ENCODE results near the gene ZEB1.
"Not testable (repeated sequence)": the region's sequence is repeated elsewhere in the genome, so short reads cannot be mapped to it uniquely, and the experiment has no call there.

The ZEB1 gene

DNA sequence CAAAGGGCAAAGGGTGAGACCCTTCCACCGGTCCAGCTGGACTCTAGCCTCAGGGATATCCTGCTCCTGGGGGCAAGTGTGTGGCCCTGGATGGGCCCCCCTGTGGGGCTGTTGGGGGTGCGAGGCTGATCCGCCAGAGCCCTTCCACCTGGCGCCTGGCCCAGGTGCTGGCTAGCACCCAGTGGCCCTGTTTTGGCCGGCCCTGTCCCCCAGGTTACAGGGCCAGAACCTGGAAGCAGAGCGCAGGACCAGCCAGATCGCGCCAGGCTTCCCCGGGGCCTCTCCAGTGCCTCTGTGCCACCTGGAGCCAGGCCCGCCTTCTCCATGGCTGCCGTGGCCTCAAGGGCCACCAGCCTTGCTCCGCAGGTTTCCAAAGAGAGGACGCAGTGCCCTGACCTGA lies 45.2 kb downstream of the ZEB1 start:
- not testable (repeated sequence) for DNase-seq

- DNase-seq: no peak
Measured at GRCh38 chr10:31366703-31367102, 47.7 kb downstream of the ZEB1 start.

DNA sequence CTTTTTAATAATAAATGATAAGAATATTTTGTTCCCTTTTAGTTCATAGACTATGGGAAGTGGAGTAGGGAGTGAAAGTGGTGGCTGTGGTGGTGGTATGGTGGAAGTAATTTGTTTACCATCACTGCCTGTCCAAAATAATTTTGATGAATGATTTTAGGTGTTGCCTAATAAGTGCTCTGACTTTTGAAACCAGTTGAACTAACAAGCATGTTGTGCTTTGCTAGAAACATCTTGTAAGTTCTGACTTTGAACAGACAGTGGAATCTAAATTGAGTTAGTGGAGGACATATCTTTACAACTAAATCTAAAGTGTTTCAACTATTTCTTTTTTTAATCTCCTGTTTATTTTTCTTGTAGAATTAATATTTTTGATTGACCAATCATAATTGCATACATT lies 49.7 kb downstream of the ZEB1 start:
- DNase-seq: no peak

- DNase-seq: no peak
Measured at GRCh38 chr10:31372439-31372838, 53.4 kb downstream of the ZEB1 start.

DNA sequence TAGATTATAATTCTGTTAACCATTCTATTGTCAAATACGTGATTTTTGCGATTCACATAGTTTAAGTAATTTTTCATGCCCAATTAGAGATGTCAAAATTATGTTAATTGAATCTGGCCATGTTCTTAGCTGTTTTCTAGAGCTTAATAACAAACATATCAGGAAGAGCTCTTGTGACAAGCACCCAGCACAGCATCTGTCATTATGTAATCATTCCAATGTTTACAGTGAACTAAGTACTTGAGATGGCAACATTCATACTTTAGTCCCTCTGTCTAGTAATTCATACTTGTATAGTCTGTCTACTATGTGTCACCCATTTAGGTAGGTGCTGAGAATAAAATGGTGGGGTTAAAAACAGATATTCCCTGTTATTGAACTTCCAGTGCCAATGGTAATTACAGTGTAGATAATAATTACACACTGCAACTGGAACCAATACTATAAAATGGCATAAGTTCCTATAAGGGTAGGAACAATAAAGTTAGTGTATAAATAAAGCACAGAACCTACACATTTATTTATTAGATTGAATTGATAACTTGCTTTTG lies 55.2 kb downstream of the ZEB1 start:
- DNase-seq: no peak

DNA sequence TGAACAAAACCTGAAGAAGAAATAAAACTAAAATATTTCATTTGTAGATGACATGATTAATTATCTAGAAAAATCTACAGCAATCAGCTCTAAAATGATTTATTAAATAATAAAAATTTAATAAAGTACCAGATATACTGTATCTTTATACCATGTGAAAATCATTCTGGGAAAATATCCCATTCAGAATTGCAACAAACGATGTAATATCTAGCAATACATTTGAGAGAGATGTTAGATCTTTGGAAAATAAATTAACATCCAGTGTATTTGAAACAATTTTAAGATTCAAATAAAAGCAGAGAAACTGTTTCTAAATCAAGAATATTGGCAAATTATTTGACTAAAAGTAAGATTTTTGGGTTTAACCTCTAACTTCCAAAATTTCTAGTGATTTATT lies 62.2 kb downstream of the ZEB1 start:
- DNase-seq: no peak

DNA sequence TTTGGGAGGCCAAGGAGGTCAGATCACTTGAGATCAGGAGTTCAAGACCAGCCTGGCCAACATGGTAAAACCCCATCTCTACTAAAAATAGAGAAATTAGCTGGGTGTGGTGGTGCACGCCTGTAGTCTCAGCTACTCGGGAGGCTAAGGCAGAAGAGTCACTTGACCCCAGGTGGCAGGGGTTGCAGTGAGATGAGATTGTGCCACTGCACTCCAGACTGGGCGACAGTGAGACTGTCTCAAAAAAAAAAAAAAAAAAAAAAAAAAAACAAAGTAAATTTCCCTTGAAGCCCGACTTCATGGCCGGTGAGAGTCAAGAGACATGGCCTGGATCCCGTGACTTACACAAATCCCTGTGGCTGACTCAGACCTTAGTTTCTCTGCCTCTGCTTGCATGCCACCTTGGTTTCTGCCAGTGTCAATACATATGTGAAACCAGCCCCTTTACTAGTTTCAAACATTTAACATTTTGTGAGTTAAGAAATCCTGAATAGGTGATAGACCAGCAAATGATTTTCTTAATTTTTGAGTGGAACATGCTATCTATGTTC lies 62.8 kb downstream of the ZEB1 start:
- DNase-seq: no peak

- no peak for DNase-seq
Measured at GRCh38 chr10:31383810-31384588, 65.0 kb downstream of the ZEB1 start.

- DNase-seq: no peak
Measured at GRCh38 chr10:31384589-31384949, 65.6 kb downstream of the ZEB1 start.

DNA sequence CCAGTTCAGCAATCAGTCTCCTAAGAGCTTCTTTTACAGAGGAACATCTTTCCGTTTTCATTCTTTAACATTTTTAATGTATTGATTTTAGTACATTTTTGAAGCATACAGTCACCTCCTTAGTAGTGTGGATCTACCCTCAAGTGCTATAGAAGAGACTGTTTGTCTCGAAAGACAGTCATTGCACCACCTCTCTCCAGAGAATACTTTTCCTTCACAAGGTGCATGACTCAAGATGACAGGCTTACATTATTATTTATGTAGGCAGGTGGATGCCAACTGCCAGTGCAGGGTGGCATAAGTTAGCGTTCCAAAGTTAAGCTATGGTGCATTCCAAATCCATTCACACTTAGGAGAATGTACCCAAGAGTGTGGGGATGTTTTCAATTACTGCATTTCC lies 71.8 kb downstream of the ZEB1 start:
- no peak for DNase-seq

DNA sequence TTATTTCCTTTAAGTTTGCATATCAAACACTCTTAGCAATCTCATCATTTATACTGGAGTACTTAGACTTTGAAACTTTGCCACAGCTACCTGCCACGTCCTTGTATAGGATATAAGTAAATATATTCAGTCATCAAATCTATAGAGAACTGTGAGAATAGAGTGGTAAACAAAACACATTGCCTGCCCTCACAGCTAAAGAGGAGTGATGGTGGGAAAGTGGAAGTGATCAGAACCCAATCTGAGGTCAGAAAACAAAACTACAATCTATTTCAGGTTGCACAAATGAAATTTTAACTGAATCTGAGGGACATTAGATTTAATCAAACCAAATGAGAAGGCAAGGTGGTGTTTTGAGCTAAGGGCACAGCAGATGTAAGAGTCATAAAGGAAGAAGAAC lies 74.8 kb downstream of the ZEB1 start:
- DNase-seq: no peak

DNA sequence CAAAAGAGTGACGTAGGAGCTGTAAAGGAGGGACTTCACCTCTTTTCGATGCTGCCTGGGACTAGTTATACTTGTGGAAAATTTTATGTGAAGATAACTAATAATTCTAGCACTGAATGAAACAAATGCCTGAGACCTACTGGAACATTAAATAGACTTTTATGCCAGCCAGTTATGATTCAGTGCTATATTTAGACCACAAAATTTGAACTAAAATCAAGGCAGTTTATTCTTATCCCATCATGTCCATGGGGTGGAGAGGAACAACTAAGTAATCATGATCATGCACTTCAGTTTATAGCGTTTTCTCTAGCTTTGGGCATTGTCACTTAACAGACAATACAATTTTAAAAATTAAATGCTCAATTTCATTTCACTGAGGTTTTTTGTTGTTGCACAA lies 76.7 kb downstream of the ZEB1 start:
- DNase-seq: no peak

- no peak for DNase-seq
Measured at GRCh38 chr10:31396376-31396775, 77.4 kb downstream of the ZEB1 start.

DNA sequence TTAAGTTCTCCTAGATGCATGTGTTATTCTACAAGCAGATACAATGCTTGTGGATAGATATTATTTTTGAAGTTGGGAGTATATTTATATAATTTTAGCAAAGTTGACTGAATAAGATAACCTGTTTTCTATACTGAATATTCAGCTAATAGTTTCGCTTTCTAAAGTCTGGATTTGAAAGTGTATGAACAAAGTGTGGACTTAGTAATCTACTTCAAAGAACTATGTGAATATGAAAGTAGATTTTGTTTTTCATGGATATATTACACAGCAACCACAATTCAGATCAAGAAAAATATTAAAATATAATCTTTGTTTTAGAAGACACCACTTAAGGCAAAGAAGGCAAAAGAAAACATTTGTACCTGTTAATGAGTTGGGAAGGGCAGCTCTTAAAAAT lies 78.8 kb downstream of the ZEB1 start:
- no peak for DNase-seq

DNA sequence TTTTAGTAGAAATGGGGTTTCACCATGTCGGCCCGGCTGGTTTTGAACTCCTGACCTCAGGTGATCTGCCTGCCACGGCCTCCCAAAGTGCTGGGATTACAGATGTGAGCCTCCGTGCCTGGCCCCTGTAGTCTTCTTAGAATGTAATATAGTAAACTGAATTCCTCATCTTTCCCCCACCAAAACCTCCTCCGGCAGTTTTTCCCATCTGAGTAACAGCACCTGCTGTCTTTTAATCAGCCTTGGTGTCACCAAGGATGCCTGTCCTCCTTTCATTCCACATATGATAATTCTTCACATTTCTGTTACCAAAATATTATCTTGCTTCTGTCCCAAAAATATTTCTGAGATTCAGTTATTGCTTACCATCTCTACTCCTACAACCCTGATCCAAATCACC lies 80.2 kb downstream of the ZEB1 start:
- DNase-seq: no peak

GRCh38 chr10:31399631-31400030 lies 80.6 kb downstream of the ZEB1 start:
- no peak for DNase-seq

- no peak for DNase-seq
Measured at GRCh38 chr10:31401287-31401686, 82.3 kb downstream of the ZEB1 start.

- no peak for DNase-seq
Measured at GRCh38 chr10:31404640-31405039, 85.6 kb downstream of the ZEB1 start.

DNA sequence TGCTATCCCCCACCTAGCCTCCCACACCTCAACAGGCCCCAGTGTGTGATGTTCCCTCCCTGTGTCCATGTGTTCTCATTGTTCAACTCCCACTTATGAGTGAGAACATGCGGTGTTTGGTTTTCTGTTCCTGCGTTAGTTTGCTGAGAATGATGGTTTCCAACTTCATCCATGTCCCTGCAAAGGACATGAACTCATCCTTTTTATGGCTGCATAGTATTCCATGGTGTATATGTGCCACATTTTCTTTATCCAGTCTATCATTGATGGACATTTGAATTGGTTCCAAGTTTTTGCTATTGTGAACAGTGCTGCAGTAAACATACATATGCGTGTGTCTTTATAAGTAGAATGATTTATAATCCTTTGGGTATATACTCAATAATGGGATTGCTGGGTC lies 86.8 kb downstream of the ZEB1 start:
- not testable (repeated sequence) for DNase-seq

DNA sequence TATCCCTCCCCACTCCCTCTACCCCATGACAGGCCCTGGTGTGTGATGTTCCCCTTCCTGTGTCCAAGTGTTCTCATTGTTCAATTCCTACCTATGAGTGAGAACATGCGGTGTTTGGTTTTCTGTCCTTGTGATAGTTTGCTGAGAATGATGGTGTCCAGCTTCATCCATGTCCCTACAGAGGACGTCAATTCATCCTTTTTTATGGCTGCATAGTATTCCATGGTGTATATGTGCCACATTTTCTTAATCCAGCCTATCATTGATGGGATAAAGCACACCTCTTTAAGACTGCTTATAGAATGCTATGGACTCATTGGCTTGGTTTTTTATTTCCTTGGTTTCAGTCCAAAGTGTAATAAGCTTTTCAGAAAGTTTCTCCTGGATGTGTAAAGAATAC lies 93.4 kb downstream of the ZEB1 start:
- not testable (repeated sequence) for DNase-seq

GRCh38 chr10:31413325-31413724 lies 94.3 kb downstream of the ZEB1 start:
- DNase-seq: no peak

- no peak for DNase-seq
Measured at GRCh38 chr10:31418481-31418880, 99.5 kb downstream of the ZEB1 start.

DNA sequence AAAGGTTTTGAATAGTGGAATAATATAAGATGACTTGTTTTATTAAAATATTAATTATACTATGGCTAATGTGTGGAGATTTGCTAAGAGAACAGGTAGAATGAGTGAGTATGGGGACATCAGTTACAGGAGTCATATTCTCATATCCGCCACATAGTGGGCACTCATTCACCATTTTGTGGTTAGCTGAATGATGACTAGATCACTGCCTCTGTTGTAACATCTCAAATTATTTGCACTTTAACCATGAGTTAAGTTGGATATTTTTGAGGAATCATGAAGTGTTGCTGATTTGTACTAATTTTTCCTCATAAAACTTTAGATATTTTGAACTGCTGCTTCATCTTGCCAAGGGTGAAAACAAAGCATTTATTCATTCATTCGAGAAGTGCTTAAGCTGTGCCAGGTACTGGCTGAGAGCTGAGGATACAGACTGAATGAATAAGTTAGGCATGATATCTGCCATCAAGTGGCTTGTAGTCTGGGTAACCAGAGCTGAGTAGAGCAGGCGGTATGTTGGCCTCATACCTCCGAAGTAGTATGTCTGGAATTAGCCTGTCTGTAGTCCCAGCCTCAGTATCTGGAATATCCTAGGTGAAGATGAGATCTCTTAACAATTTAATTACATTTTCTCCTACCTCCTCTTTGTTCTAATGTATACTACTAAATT lies 100.5 kb downstream of the ZEB1 start:
- no peak for DNase-seq

DNA sequence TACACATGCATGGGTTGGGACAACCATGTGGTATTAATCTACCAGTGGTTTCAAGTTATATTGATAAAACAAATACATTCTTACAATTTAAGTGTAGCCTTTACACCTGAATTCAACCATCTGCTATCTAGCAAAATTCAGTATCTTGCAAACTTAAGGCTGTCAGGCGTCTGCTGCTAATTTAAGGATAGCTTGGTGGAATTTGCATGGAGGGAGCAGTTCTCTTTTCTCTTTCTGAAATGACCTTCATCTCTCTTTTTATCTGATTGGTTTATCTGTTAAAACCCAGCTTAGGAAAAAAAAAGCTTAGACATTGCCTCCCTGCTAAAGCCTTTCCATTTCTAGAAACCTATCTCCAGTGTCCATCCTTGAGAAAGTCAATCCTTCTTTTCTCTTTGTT lies 102.3 kb downstream of the ZEB1 start:
- no peak for DNase-seq
